Astrocyte (in vitro differentiated cells and primary cell): ENCODE measurements around the gene OBP2B.

Source experiments
- EZH2 ChIP-seq: IDR thresholded peaks from 2 replicates; pipeline ENCODE4 v1.6.1; 2012; ENCODE audit warnings: mild to moderate bottlenecking, low read length, inconsistent platforms; ENCODE audit not compliant: insufficient read depth
- TF ChIP-seq, protein P1 (sequence below): IDR thresholded peaks from 2 replicates; pipeline ENCODE4 v1.5.1; 2011; ENCODE audit warnings: low read depth, mild to moderate bottlenecking, inconsistent platforms, low read length, moderate library complexity; ENCODE audit not compliant: insufficient read depth

DNA sequence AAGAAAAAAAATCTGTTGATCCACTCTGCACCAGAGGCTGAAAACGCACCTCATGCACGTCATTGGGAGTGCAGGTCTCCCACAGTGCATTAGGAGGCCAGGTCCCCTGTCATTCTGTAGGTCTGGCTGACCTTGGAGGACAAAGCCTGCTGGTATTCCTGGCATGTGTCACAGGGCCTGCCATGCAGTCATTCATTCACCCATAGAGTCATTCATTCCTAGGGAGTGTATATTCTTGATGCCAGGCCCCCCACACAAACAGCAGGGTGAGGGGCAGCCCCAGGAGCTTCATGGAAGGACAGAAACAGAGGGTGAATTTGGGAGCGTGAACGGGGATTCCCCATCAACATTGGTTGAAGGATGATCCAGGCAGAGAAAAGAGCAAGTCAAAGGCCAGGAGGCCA lies 47.5 kb downstream of the OBP2B start:
- no peak for TF ChIP-seq EZH2
- TF ChIP-seq, protein P1, sequence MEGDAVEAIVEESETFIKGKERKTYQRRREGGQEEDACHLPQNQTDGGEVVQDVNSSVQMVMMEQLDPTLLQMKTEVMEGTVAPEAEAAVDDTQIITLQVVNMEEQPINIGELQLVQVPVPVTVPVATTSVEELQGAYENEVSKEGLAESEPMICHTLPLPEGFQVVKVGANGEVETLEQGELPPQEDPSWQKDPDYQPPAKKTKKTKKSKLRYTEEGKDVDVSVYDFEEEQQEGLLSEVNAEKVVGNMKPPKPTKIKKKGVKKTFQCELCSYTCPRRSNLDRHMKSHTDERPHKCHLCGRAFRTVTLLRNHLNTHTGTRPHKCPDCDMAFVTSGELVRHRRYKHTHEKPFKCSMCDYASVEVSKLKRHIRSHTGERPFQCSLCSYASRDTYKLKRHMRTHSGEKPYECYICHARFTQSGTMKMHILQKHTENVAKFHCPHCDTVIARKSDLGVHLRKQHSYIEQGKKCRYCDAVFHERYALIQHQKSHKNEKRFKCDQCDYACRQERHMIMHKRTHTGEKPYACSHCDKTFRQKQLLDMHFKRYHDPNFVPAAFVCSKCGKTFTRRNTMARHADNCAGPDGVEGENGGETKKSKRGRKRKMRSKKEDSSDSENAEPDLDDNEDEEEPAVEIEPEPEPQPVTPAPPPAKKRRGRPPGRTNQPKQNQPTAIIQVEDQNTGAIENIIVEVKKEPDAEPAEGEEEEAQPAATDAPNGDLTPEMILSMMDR = no peak
